Measurements from ENCODE around the gene TDRD3. TPM values are rescaled to one million over a fixed set of nuclear protein-coding genes. Genes with fewer than 3 reads are reported as not detected.

TDRD3 gene
- total RNA-seq, 4 donors from 2014 or later, result 28.5 to 47.8 (median 41.3) TPM

DNA sequence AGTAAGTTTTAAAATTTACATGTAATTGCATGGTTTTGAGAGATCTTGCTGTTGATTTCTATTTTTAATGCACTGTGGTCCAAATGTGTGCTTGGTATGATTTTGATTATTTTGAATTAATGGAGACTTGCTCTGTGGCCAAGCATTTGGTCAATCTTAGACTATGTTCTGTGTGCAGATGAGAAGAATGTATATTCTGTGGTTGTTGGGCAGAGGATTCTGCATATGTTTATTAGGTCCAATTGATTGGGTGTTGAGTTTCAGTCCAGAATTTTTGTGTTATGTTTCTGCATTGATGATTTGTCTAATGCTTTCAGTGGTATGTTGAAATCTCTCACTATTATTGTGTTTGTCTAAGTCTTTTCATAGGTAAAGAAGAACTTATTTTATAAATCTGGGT is 82.3 kb downstream of the TDRD3 start:
- Histone ChIP-seq H3K4me3 (replicated peaks in 1 of 3) (no peak overlapping the region), H3K4me1 (no peaks in the 10 kb centered on the region), H3K27ac (no peak overlapping the region), H3K36me3 (no peaks in the 10 kb centered on the region), H3K9me3 (no peaks in the 10 kb centered on the region), H3K27me3 (no peaks in the 10 kb centered on the region)
- no peak for DNase-seq
- no peak for TF ChIP-seq POLR2A (IDR thresholded peaks at IDR 0.05)
- TF ChIP-seq, protein P1, sequence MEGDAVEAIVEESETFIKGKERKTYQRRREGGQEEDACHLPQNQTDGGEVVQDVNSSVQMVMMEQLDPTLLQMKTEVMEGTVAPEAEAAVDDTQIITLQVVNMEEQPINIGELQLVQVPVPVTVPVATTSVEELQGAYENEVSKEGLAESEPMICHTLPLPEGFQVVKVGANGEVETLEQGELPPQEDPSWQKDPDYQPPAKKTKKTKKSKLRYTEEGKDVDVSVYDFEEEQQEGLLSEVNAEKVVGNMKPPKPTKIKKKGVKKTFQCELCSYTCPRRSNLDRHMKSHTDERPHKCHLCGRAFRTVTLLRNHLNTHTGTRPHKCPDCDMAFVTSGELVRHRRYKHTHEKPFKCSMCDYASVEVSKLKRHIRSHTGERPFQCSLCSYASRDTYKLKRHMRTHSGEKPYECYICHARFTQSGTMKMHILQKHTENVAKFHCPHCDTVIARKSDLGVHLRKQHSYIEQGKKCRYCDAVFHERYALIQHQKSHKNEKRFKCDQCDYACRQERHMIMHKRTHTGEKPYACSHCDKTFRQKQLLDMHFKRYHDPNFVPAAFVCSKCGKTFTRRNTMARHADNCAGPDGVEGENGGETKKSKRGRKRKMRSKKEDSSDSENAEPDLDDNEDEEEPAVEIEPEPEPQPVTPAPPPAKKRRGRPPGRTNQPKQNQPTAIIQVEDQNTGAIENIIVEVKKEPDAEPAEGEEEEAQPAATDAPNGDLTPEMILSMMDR (IDR thresholded peaks at IDR 0.05), result no peak
- intact Hi-C loops (cut with DNase I), result no loop called here

DNA sequence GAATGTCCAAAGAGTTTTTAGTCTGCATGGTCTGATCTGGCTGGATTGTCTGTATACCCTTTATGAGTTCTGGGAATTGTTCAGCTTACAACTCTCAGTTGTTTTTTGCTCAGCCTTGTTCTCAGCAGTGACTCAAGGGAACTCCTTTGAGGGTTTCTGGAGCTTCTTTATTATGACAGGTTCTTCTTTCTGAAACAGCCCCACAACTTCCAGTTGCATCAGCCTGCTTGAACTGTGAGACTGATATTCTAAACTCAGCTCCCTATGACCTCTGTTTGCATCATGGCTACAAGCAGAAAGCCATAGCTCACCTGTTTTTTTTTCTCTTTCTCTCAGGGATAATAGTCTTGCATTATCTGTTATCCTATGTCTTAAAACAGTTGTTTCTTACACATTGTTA is 85.0 kb downstream of the TDRD3 start:
- no peak for DNase-seq
- Histone ChIP-seq H3K36me3 (peaks cover 0 to 9% of the 10 kb centered on the region in 2 donors), H3K4me1 (no peaks in the 10 kb centered on the region), H3K27me3 (no peaks in the 10 kb centered on the region), H3K27ac (no peak overlapping the region), H3K9me3 (no peaks in the 10 kb centered on the region), H3K4me3 (replicated peaks in 1 of 3) (no peak overlapping the region)
- intact Hi-C loops (cut with DNase I), result no loop called here
- no peak for TF ChIP-seq POLR2A (IDR thresholded peaks at IDR 0.05)
- TF ChIP-seq, protein P1 (IDR thresholded peaks at IDR 0.05), result no peak

DNA sequence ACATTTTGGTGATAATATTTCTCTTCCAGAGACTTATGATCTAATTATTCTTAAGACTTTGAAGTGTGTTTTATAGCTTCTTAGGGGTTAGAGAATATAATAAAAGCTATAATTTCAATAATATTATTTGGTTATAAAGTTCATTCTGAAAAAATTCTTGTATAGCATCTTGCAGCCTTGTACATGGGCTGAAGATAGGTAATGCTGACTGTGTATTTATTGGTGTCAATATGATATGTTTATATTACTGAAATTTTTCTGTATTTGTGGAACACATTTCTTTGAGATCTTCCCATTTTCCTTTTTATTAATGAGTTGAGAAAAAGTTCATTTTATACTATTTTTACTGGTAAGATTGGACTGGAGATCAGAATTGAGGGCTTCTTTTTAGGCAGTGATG is 87.8 kb downstream of the TDRD3 start:
- Histone ChIP-seq H3K4me3 (replicated peaks in 1 of 3) (no peak overlapping the region), H3K27me3 (no peaks in the 10 kb centered on the region), H3K9me3 (no peaks in the 10 kb centered on the region), H3K36me3 (peaks cover 0 to 9% of the 10 kb centered on the region in 2 donors), H3K4me1 (no peaks in the 10 kb centered on the region), H3K27ac (no peak overlapping the region)
- DNase-seq, result no peak
- intact Hi-C loops (cut with DNase I), result no loop called here
- TF ChIP-seq POLR2A (IDR thresholded peaks at IDR 0.05), result no peak
- TF ChIP-seq, protein P1 (IDR thresholded peaks at IDR 0.05), result no peak

DNA sequence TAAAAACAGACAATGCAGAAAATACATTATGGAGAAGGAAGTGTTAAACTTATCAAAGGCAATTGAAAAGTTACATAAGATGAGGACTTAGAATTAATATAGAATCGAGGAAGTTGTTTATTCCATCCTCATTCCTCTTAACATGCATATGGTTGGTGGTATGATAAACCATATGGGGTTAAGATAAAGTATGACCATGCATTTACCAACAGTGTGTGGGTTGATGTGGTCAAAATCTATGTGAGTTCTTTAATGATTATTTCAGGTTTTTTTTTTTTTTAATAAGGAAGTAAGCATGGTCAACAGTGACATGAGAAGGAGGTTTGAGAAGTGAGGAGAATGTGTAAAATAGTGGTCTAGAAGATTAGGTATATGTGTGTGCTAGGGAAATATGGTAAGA is 94.5 kb downstream of the TDRD3 start:
- TF ChIP-seq POLR2A (IDR thresholded peaks at IDR 0.05), result no peak
- TF ChIP-seq, protein P1 (IDR thresholded peaks at IDR 0.05), result no peak
- Histone ChIP-seq H3K4me1 (no peaks in the 10 kb centered on the region), H3K4me3 (replicated peaks in 1 of 3) (no peak overlapping the region), H3K27ac (no peak overlapping the region), H3K36me3 (peaks cover 0 to under 1% of the 10 kb centered on the region in 2 donors), H3K27me3 (no peaks in the 10 kb centered on the region), H3K9me3 (no peaks in the 10 kb centered on the region)
- DNase-seq, result no peak
- 92 to 94% methylated on average over 1 of the region's 1 CpG for WGBS, 2 donors
- intact Hi-C loops (cut with DNase I), result no loop called here

DNA sequence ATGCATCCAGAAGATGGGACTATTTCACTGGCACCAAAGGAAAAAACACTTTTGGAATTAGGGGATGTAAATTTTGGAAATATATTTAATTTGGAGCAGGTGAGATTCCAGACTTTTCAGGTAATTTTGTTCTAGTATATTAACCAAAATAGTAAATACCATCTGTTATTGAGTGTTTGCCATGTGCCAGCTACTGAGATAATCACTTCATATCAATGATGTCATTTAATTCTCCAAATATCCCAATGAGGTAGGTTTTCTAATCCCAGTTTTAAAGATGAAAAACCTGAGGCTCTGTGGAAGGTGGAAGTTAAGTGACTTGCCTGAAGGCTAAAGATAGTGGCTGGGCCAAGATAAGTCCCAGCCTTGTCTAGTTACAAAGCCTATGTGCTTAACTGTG is 95.2 kb downstream of the TDRD3 start:
- no peak for DNase-seq
- Histone ChIP-seq H3K4me3 (replicated peaks in 1 of 3) (no peak overlapping the region), H3K9me3 (no peaks in the 10 kb centered on the region), H3K27ac (no peak overlapping the region), H3K4me1 (no peaks in the 10 kb centered on the region), H3K36me3 (no peaks in the 10 kb centered on the region), H3K27me3 (no peaks in the 10 kb centered on the region)
- intact Hi-C loops (cut with DNase I), result no loop called here
- TF ChIP-seq POLR2A (IDR thresholded peaks at IDR 0.05), result no peak
- TF ChIP-seq, protein P1 (IDR thresholded peaks at IDR 0.05), result no peak
